ENCODE results near the gene C16orf89.

The C16orf89 gene

GRCh38 chr16:5027086-5027485 lies 38.7 kb downstream of the C16orf89 start (continued):
- TF ChIP-seq, protein P1, sequence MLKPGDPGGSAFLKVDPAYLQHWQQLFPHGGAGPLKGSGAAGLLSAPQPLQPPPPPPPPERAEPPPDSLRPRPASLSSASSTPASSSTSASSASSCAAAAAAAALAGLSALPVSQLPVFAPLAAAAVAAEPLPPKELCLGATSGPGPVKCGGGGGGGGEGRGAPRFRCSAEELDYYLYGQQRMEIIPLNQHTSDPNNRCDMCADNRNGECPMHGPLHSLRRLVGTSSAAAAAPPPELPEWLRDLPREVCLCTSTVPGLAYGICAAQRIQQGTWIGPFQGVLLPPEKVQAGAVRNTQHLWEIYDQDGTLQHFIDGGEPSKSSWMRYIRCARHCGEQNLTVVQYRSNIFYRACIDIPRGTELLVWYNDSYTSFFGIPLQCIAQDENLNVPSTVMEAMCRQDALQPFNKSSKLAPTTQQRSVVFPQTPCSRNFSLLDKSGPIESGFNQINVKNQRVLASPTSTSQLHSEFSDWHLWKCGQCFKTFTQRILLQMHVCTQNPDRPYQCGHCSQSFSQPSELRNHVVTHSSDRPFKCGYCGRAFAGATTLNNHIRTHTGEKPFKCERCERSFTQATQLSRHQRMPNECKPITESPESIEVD (tag by site-specific recombination; IDR thresholded peaks at IDR 0.05) = no peak
- no peak for TF ChIP-seq ZNF26 (tag by site-specific recombination; IDR thresholded peaks at IDR 0.05)
- TF ChIP-seq, protein P2, sequence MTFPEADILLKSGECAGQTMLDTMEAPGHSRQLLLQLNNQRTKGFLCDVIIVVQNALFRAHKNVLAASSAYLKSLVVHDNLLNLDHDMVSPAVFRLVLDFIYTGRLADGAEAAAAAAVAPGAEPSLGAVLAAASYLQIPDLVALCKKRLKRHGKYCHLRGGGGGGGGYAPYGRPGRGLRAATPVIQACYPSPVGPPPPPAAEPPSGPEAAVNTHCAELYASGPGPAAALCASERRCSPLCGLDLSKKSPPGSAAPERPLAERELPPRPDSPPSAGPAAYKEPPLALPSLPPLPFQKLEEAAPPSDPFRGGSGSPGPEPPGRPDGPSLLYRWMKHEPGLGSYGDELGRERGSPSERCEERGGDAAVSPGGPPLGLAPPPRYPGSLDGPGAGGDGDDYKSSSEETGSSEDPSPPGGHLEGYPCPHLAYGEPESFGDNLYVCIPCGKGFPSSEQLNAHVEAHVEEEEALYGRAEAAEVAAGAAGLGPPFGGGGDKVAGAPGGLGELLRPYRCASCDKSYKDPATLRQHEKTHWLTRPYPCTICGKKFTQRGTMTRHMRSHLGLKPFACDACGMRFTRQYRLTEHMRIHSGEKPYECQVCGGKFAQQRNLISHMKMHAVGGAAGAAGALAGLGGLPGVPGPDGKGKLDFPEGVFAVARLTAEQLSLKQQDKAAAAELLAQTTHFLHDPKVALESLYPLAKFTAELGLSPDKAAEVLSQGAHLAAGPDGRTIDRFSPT (tag by site-specific recombination; IDR thresholded peaks at IDR 0.05) = no peak
- TF ChIP-seq TCF7L2 (IDR thresholded peaks at IDR 0.05; ENCODE audit: borderline replicate concordance, low read depth, low read length) = no peak

- ChIA-PET POLR2A (no interaction called here), CTCF (no interaction called here)
- Histone ChIP-seq H3K4me3 (ENCODE audit: low read depth, low read length) (no peak overlapping the region), H3K4me1 (ENCODE audit: control insufficient read depth, insufficient read depth, low read length) (no peaks in the 10 kb centered on the region), H3K9me3 (ENCODE audit: control insufficient read depth, insufficient read depth, low read depth, low read length) (no peaks in the 10 kb centered on the region), H3K27ac (ENCODE audit: extremely low read depth, low read depth, low read length) (no peak overlapping the region), H3K36me3 (ENCODE audit: control insufficient read depth in 2 of 2, insufficient read depth in 1 of 2, low read length in 2 of 2) (no peaks in the 10 kb centered on the region)
- no peak for TF ChIP-seq ZNF24 (tag by site-specific recombination; IDR thresholded peaks at IDR 0.05)
- TF ChIP-seq, protein P3, sequence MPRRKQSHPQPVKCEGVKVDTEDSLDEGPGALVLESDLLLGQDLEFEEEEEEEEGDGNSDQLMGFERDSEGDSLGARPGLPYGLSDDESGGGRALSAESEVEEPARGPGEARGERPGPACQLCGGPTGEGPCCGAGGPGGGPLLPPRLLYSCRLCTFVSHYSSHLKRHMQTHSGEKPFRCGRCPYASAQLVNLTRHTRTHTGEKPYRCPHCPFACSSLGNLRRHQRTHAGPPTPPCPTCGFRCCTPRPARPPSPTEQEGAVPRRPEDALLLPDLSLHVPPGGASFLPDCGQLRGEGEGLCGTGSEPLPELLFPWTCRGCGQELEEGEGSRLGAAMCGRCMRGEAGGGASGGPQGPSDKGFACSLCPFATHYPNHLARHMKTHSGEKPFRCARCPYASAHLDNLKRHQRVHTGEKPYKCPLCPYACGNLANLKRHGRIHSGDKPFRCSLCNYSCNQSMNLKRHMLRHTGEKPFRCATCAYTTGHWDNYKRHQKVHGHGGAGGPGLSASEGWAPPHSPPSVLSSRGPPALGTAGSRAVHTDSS (tag by site-specific recombination; IDR thresholded peaks at IDR 0.05) = no peak
- no peak for TF ChIP-seq TCF7L2 (IDR thresholded peaks at IDR 0.05; ENCODE audit: borderline replicate concordance, low read depth, low read length)
- no peak for TF ChIP-seq ZNF311 (tag by site-specific recombination; IDR thresholded peaks at IDR 0.05; ENCODE audit: borderline replicate concordance)
- no peak for TF ChIP-seq ZNF16 (tag by site-specific recombination; IDR thresholded peaks at IDR 0.05; ENCODE audit: low read depth)
- no peak for TF ChIP-seq ZNF48 (tag by site-specific recombination; IDR thresholded peaks at IDR 0.05)
- no peak for TF ChIP-seq ZNF610 (tag by site-specific recombination; IDR thresholded peaks at IDR 0.05; ENCODE audit: borderline replicate concordance)
- TF ChIP-seq ZNF155 (tag by site-specific recombination; IDR thresholded peaks at IDR 0.05) = no peak
- TF ChIP-seq ZNF664 (tag by site-specific recombination; IDR thresholded peaks at IDR 0.05) = no peak
- TF ChIP-seq KLF10 (tag by site-specific recombination; IDR thresholded peaks at IDR 0.05) = no peak
- TF ChIP-seq ZFP69B (tag by site-specific recombination; IDR thresholded peaks at IDR 0.05) = no peak
Observed at GRCh38 chr16:5026664-5027063, 39.1 kb downstream of the C16orf89 start.

GRCh38 chr16:5025171-5025632 lies 40.6 kb downstream of the C16orf89 start:
- ChIA-PET CTCF (interaction anchor here (0.6 to 1.0 kb wide), 4 partner anchors 8 to 511 kb away, joined by 3 to 4 read pairs (median 3); no protein-coding TSS in a partner anchor), POLR2A (no interaction called here)
- no peak overlapping the region for H3K4me3 ChIP-seq (ENCODE audit: low read depth, low read length)
- peak; percentile 41; the same call in 1 of the 2 replicates for TF ChIP-seq GLIS1 (tag by site-specific recombination; IDR thresholded peaks at IDR 0.05)
- TF ChIP-seq ZNF292 (tag by site-specific recombination; IDR thresholded peaks at IDR 0.05; ENCODE audit: borderline replicate concordance, low read depth) = no peak
- TF ChIP-seq ZNF548 (tag by site-specific recombination; IDR thresholded peaks at IDR 0.05) = no peak
- TF ChIP-seq, protein P4, sequence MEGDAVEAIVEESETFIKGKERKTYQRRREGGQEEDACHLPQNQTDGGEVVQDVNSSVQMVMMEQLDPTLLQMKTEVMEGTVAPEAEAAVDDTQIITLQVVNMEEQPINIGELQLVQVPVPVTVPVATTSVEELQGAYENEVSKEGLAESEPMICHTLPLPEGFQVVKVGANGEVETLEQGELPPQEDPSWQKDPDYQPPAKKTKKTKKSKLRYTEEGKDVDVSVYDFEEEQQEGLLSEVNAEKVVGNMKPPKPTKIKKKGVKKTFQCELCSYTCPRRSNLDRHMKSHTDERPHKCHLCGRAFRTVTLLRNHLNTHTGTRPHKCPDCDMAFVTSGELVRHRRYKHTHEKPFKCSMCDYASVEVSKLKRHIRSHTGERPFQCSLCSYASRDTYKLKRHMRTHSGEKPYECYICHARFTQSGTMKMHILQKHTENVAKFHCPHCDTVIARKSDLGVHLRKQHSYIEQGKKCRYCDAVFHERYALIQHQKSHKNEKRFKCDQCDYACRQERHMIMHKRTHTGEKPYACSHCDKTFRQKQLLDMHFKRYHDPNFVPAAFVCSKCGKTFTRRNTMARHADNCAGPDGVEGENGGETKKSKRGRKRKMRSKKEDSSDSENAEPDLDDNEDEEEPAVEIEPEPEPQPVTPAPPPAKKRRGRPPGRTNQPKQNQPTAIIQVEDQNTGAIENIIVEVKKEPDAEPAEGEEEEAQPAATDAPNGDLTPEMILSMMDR (tag by site-specific recombination; IDR thresholded peaks at IDR 0.05) = peak; percentile 51; the same call in 1 of the 2 replicates
- no peaks in the 10 kb centered on the region for H3K36me3 ChIP-seq (ENCODE audit: control insufficient read depth in 2 of 2, insufficient read depth in 1 of 2, low read length in 2 of 2)
- H3K4me1 ChIP-seq (ENCODE audit: control insufficient read depth, insufficient read depth, low read length) = no peaks in the 10 kb centered on the region
- no peaks in the 10 kb centered on the region for H3K9me3 ChIP-seq (ENCODE audit: control insufficient read depth, insufficient read depth, low read depth, low read length)
- H3K27ac ChIP-seq (ENCODE audit: extremely low read depth, low read depth, low read length) = no peak overlapping the region

All from HEK293 (cell line).